Loucy (cell line): ENCODE results near the gene SPC25.

Experiments used
- H2AFZ ChIP-seq: fragments of 200-600 bp; sonication (generic); 2 replicates; pipeline ENCODE4 v1.6.0; 2016; ENCODE audit warnings: antibody characterized with exemption, mild to moderate bottlenecking, low read length, moderate library complexity
- H3F3A ChIP-seq: fragments of 200-600 bp; 2 replicates; pipeline ENCODE4 v1.6.0; 2016; ENCODE audit warnings: antibody characterized with exemption, low read depth, mild to moderate bottlenecking
- H3K27me3 ChIP-seq: fragments of 200-600 bp; sonication (generic); 2 replicates; pipeline ENCODE4 v1.6.1; 2014; ENCODE audit warnings: low read length, mild to moderate bottlenecking; ENCODE audit not compliant: insufficient read depth, poor library complexity, severe bottlenecking
- H3K36me3 ChIP-seq: fragments of 200-600 bp; sonication (generic); 2 replicates; pipeline ENCODE4 v1.6.1; 2016; ENCODE audit warnings: low read length; ENCODE audit not compliant: insufficient read depth
- H3K4me1 ChIP-seq: fragments of 200-600 bp; sonication (generic); 2 replicates; pipeline ENCODE4 v1.5.1; 2014; ENCODE audit warnings: low read length, mild to moderate bottlenecking; ENCODE audit not compliant: insufficient read depth, poor library complexity, severe bottlenecking
- H3K4me2 ChIP-seq: fragments of 200-600 bp; sonication (generic); 2 replicates; pipeline ENCODE4 v1.6.0; 2014; ENCODE audit warnings: antibody characterized with exemption, low read length, low read depth, mild to moderate bottlenecking; ENCODE audit not compliant: poor library complexity, severe bottlenecking
- H3K4me3 ChIP-seq: fragments of 200-600 bp; sonication (generic); 2 replicates; pipeline ENCODE4 v1.5.1; 2014; ENCODE audit warnings: low read length, mild to moderate bottlenecking, mixed read lengths; ENCODE audit not compliant: poor library complexity, severe bottlenecking
- H3K79me2 ChIP-seq: fragments of 200-600 bp; sonication (generic); 2 replicates; pipeline ENCODE4 v1.6.1; 2014; ENCODE audit warnings: low read length; ENCODE audit not compliant: insufficient read depth
- H3K9ac ChIP-seq: fragments of 200-600 bp; sonication (generic); 2 replicates; pipeline ENCODE4 v1.6.0; 2014; ENCODE audit warnings: mild to moderate bottlenecking, low read depth, low read length, moderate library complexity; ENCODE audit not compliant: poor library complexity, severe bottlenecking
- H3K9me2 ChIP-seq: fragments of 200-600 bp; sonication (generic); replicated peaks from 2 replicates; pipeline ENCODE4 v1.6.1; 2016; ENCODE audit warnings: low read depth, low read length, mixed read lengths
- H3K9me3 ChIP-seq: fragments of 200-600 bp; sonication (generic); 2 replicates; pipeline ENCODE4 v1.6.1; 2014; ENCODE audit warnings: mild to moderate bottlenecking, antibody characterized with exemption, low read length, low read depth; ENCODE audit not compliant: insufficient read depth
- H4K20me1 ChIP-seq: fragments of 200-600 bp; sonication (generic); 2 replicates; pipeline ENCODE4 v1.6.0; 2014; ENCODE audit warnings: antibody characterized with exemption, low read length, mild to moderate bottlenecking; ENCODE audit not compliant: insufficient read depth, poor library complexity, severe bottlenecking
- EZH2phosphoT487 ChIP-seq: fragments of 200-600 bp; IDR thresholded peaks from 2 replicates; pipeline ENCODE4 v1.6.1; 2018; ENCODE audit warnings: antibody characterized with exemption, mild to moderate bottlenecking, moderate library complexity, borderline replicate concordance
- TF ChIP-seq, protein P1 (sequence below): fragments of 200-600 bp; sonication (generic); conservative IDR thresholded peaks from 2 replicates; pipeline ENCODE4 v1.5.1; 2014; ENCODE audit warnings: mild to moderate bottlenecking, antibody characterized with exemption, low read length

SPC25 gene

GRCh38 chr2:168830958-168831357 is 59.3 kb downstream of the SPC25 start:
- Histone ChIP-seq H3F3A (no peaks in the 10 kb centered on the region), H3K4me1 (no peaks in the 10 kb centered on the region), H3K36me3 (no peaks in the 10 kb centered on the region), H3K9ac (no peak overlapping the region), H3K4me2 (no peak overlapping the region), H3K4me3 (no peak overlapping the region), H3K9me3 (no peaks in the 10 kb centered on the region; the same call in 1 of the 2 replicates), H3K9me2 (no peaks in the 10 kb centered on the region), H3K79me2 (no peaks in the 10 kb centered on the region), H2AFZ (no peak overlapping the region), H3K27me3 (no peaks in the 10 kb centered on the region), H4K20me1 (no peaks in the 10 kb centered on the region)
- TF ChIP-seq, protein P1, sequence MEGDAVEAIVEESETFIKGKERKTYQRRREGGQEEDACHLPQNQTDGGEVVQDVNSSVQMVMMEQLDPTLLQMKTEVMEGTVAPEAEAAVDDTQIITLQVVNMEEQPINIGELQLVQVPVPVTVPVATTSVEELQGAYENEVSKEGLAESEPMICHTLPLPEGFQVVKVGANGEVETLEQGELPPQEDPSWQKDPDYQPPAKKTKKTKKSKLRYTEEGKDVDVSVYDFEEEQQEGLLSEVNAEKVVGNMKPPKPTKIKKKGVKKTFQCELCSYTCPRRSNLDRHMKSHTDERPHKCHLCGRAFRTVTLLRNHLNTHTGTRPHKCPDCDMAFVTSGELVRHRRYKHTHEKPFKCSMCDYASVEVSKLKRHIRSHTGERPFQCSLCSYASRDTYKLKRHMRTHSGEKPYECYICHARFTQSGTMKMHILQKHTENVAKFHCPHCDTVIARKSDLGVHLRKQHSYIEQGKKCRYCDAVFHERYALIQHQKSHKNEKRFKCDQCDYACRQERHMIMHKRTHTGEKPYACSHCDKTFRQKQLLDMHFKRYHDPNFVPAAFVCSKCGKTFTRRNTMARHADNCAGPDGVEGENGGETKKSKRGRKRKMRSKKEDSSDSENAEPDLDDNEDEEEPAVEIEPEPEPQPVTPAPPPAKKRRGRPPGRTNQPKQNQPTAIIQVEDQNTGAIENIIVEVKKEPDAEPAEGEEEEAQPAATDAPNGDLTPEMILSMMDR: no peak
- no peak for TF ChIP-seq EZH2phosphoT487

GRCh38 chr2:168825126-168825525 is 65.1 kb downstream of the SPC25 start:
- Histone ChIP-seq H3K4me2 (no peak overlapping the region), H3K79me2 (no peaks in the 10 kb centered on the region), H2AFZ (no peak overlapping the region), H3K4me3 (no peak overlapping the region), H3K36me3 (no peaks in the 10 kb centered on the region), H3K9ac (no peak overlapping the region), H3K4me1 (no peaks in the 10 kb centered on the region), H3F3A (no peaks in the 10 kb centered on the region), H3K9me3 (no peaks in the 10 kb centered on the region), H4K20me1 (no peaks in the 10 kb centered on the region), H3K27me3 (no peaks in the 10 kb centered on the region), H3K9me2 (no peaks in the 10 kb centered on the region)
- TF ChIP-seq, protein P1: no peak
- no peak for TF ChIP-seq EZH2phosphoT487

GRCh38 chr2:168821992-168822391 is 68.2 kb downstream of the SPC25 start:
- TF ChIP-seq, protein P1: no peak
- TF ChIP-seq EZH2phosphoT487: no peak
- Histone ChIP-seq H3K79me2 (no peaks in the 10 kb centered on the region), H3K4me3 (no peak overlapping the region), H3K9ac (no peak overlapping the region), H3K36me3 (no peaks in the 10 kb centered on the region), H3F3A (no peaks in the 10 kb centered on the region), H2AFZ (no peak overlapping the region), H3K9me2 (no peaks in the 10 kb centered on the region), H3K9me3 (no peaks in the 10 kb centered on the region), H3K27me3 (no peaks in the 10 kb centered on the region), H3K4me1 (no peaks in the 10 kb centered on the region), H3K4me2 (no peak overlapping the region), H4K20me1 (no peaks in the 10 kb centered on the region)
